HCT116 (cell line): Measurements from ENCODE around the gene CDKN2A. TPM values are rescaled to one million over a fixed set of nuclear protein-coding genes. Genes with fewer than 3 reads are reported as not detected.

Source experiments
- ATAC-seq: fragments of 200-7000 bp; cut with Tn5 transposase; 2 replicates; pipeline ENCODE4 v1.9.1; 2020; ENCODE audit warnings: mild to moderate bottlenecking, moderate library complexity
- BruUV-seq: library from RNA; stranded (reverse); fragments of 400-500 nt; replicated peaks from 2 replicates; lab custom pipeline; 2021; lab: Mats Ljungman, UMichigan
- CTCF ChIA-PET: fragments of 300-600 bp; sonication (Branson Sonifier 250); formaldehyde crosslinking; loops from one replicate; lab custom pipeline; 2021; ENCODE audit warnings: antibody characterized with exemption; lab: Charles Lee
- POLR2A ChIA-PET: fragments of 300-600, 350-600 bp; sonication (Branson Sonifier 250); formaldehyde crosslinking; loops from one replicate; lab custom pipeline; 2021; ENCODE audit warnings: antibody characterized with exemption; lab: Charles Lee
- RAD21 ChIA-PET, 2 experiments: fragments of 300-600 bp; sonication (Branson Sonifier 250); formaldehyde crosslinking; loops; one replicate each; lab custom pipeline; 2023; ENCODE audit warnings: low total read pairs in 2 of 2; ENCODE audit not compliant: uncharacterized antibody in 2 of 2, unreplicated experiment in 2 of 2, low non-redundant PET in 1 of 2; lab: Charles Lee
- DNase-seq: peaks from one replicate; pipeline ENCODE4 v3.0.0-alpha.2; 2010; ENCODE audit warnings: low read depth, low spot score
- H2AFZ ChIP-seq: fragments of 200-600 bp; shearing (Covaris generic), sonication (generic); 2 replicates; pipeline ENCODE4 v1.6.1; 2017; ENCODE audit warnings: low read depth, mixed run types, mixed read lengths, antibody characterized with exemption, low read length; ENCODE audit not compliant: poor library complexity, severe bottlenecking
- H3K27ac ChIP-seq: 2 replicates; pipeline ENCODE4 v1.5.1; 2012; ENCODE audit warnings: low read depth, low read length
- H3K27me3 ChIP-seq: fragments of 200-600 bp; sonication (generic); 2 replicates; pipeline ENCODE4 v1.6.1; 2016; ENCODE audit warnings: mixed run types, low read length, mixed read lengths; ENCODE audit not compliant: insufficient read depth
- H3K36me3 ChIP-seq, 2 experiments: fragments of 200-500 bp in 1 of 2; fragments of 200-600 bp in 1 of 2; sonication (Bioruptor generic) in 1 of 2; sonication (generic) in 1 of 2; 2 replicates each; pipeline versions ENCODE4 v1.5.1 to v1.6.1; 2014 to 2016; ENCODE audit warnings: low read length in 2 of 2, inconsistent platforms in 1 of 2, mixed read lengths in 1 of 2, mixed run types in 1 of 2; ENCODE audit not compliant: insufficient read depth in 2 of 2, control insufficient read depth in 1 of 2
- H3K4me1 ChIP-seq, 2 experiments: fragments of 200-600 bp in 1 of 2; sonication (generic) in 1 of 2; 2 replicates each; pipeline versions ENCODE4 v1.5.1 to v1.6.1; 2012 to 2017; ENCODE audit warnings: low read length in 2 of 2, inconsistent platforms in 1 of 2, mild to moderate bottlenecking in 1 of 2, mixed read lengths in 1 of 2, mixed run types in 1 of 2, moderate library complexity in 1 of 2; ENCODE audit not compliant: insufficient read depth in 2 of 2, control insufficient read depth in 1 of 2
- H3K4me2 ChIP-seq: fragments of 200-600 bp; sonication (generic); 2 replicates; pipeline ENCODE4 v1.6.1; 2017; ENCODE audit warnings: mixed run types, low read length, mixed read lengths
- H3K4me3 ChIP-seq, 2 experiments: fragments of 200-600 bp in 1 of 2; sonication (generic) in 1 of 2; replicated peaks in 1 of 2; 2 replicates each; pipeline ENCODE4 v1.5.1; 2011 to 2016; ENCODE audit warnings: low read length in 2 of 2, control low read depth in 1 of 2, low read depth in 1 of 2, mild to moderate bottlenecking in 1 of 2, mixed read lengths in 1 of 2, mixed run types in 1 of 2
- H3K79me2 ChIP-seq: fragments of 200-600 bp; sonication (generic); 2 replicates; pipeline ENCODE4 v1.6.1; 2017; ENCODE audit warnings: mild to moderate bottlenecking, mixed run types, low read length, moderate library complexity, mixed read lengths; ENCODE audit not compliant: insufficient read depth
- H3K9ac ChIP-seq: fragments of 200-600 bp; sonication (generic); 2 replicates; pipeline ENCODE4 v1.6.1; 2016; ENCODE audit warnings: low read length, mixed read lengths
- H3K9me2 ChIP-seq: fragments of 200-600 bp; sonication (generic), shearing (Covaris generic); 2 replicates; pipeline ENCODE4 v1.6.1; 2017; ENCODE audit warnings: mixed run types, mild to moderate bottlenecking, moderate library complexity; ENCODE audit not compliant: insufficient read depth
- H3K9me3 ChIP-seq, 2 experiments: fragments of 200-500 bp in 1 of 2; fragments of 200-600 bp in 1 of 2; sonication (Bioruptor generic) in 1 of 2; sonication (generic) in 1 of 2; 2 replicates each; pipeline ENCODE4 v1.6.1; 2014 to 2017; ENCODE audit warnings: low read length in 2 of 2, mixed read lengths in 2 of 2, inconsistent platforms in 1 of 2, low read depth in 1 of 2, mild to moderate bottlenecking in 1 of 2, mixed run types in 1 of 2, moderate library complexity in 1 of 2; ENCODE audit not compliant: control insufficient read depth in 1 of 2, insufficient read depth in 1 of 2
- H4K20me1 ChIP-seq: fragments of 200-600 bp; sonication (generic), shearing (Covaris generic); 2 replicates; pipeline ENCODE4 v1.6.1; 2017; ENCODE audit warnings: mixed run types, mild to moderate bottlenecking, moderate library complexity; ENCODE audit not compliant: insufficient read depth
- ATF3 ChIP-seq: IDR thresholded peaks from 2 replicates; pipeline ENCODE4 v1.6.1; 2012
- CTCF ChIP-seq, 3 experiments: fragments of 200-600 bp in 1 of 3; sonication (generic) in 1 of 3; IDR thresholded peaks in 2 of 3; conservative IDR thresholded peaks in 1 of 3; 2 replicates each; pipeline ENCODE4 v1.5.1; 2012 to 2017; ENCODE audit warnings: low read depth in 2 of 3, low read length in 2 of 3, antibody characterized with exemption in 1 of 3, borderline replicate concordance in 1 of 3, control low read depth in 1 of 3, mild to moderate bottlenecking in 1 of 3, mixed read lengths in 1 of 3, mixed run types in 1 of 3, moderate library complexity in 1 of 3; ENCODE audit not compliant: insufficient read depth in 1 of 3
- ELF1 ChIP-seq: IDR thresholded peaks from 2 replicates; pipeline ENCODE4 v1.6.1; 2012; ENCODE audit warnings: low read depth, borderline replicate concordance
- EZH2 ChIP-seq: fragments of 200-600 bp; sonication (generic); IDR thresholded peaks from 2 replicates; pipeline ENCODE4 v1.6.1; 2017; ENCODE audit warnings: antibody characterized with exemption, mixed run types
- FOSL1 ChIP-seq: IDR thresholded peaks from 2 replicates; pipeline ENCODE4 v1.6.1; 2012; ENCODE audit warnings: low read depth
- JUND ChIP-seq: IDR thresholded peaks from 2 replicates; pipeline ENCODE4 v1.6.1; 2012
- MAX ChIP-seq: IDR thresholded peaks from 2 replicates; pipeline ENCODE4 v1.6.1; 2012
- POLR2A ChIP-seq: IDR thresholded peaks from 2 replicates; pipeline ENCODE4 v1.7.0; 2011; ENCODE audit warnings: borderline replicate concordance; ENCODE audit not compliant: insufficient read depth, insufficient read length; ENCODE audit errors: extremely low read depth
- POLR2AphosphoS5 ChIP-seq: IDR thresholded peaks from 2 replicates; pipeline ENCODE4 v1.6.1; 2011; ENCODE audit warnings: mild to moderate bottlenecking, low read depth, low read length, moderate library complexity
- RAD21 ChIP-seq: IDR thresholded peaks from 2 replicates; pipeline ENCODE4 v1.6.1; 2012; ENCODE audit warnings: low read depth, mild to moderate bottlenecking
- REST ChIP-seq: IDR thresholded peaks from 2 replicates; pipeline ENCODE4 v1.6.1; 2012; ENCODE audit warnings: low read depth
- ZBTB33 ChIP-seq: IDR thresholded peaks from 2 replicates; pipeline ENCODE4 v1.6.1; 2011; ENCODE audit warnings: mild to moderate bottlenecking, low read length, moderate library complexity; ENCODE audit not compliant: insufficient replicate concordance; ENCODE audit errors: extremely low read depth
- ZFX ChIP-seq: fragments of 450-650 bp; IDR thresholded peaks from 2 replicates; pipeline ENCODE4 v1.6.1; 2017
- ZNF274 ChIP-seq: fragments of 200-500 bp; sonication (Bioruptor generic); IDR thresholded peaks from 2 replicates; pipeline ENCODE4 v1.6.1; 2014; ENCODE audit warnings: mild to moderate bottlenecking, low read depth, low read length, inconsistent platforms
- intact Hi-C: fragments of 100-400 bp; cut with micrococcal nuclease; formaldehyde crosslinking; loops from 2 replicates; pipeline ENCODE4 v1.10.0; 2022
- total RNA-seq: library from RNA; stranded (reverse); gene quantifications from one replicate; pipeline ENCODE4 v1.2.1, GENCODE V29; 2021; ENCODE audit not compliant: unreplicated experiment

The CDKN2A gene
- total RNA-seq, 1 experiment from 2014 or later: 89.7 TPM

GRCh38 chr9:21967702-21968101, 26.5 kb downstream of the CDKN2A start:
- no peaks in the 10 kb centered on the region for H3K9me3 ChIP-seq
- no peak for DNase-seq
- H3K27ac ChIP-seq: no peak overlapping the region
- H2AFZ ChIP-seq: no peak overlapping the region
- ChIA-PET CTCF (no interaction called here), RAD21 (no interaction called here), POLR2A (no interaction called here)
- no peaks in the 10 kb centered on the region for H4K20me1 ChIP-seq
- TF ChIP-seq ZFX (no peak), RAD21 (no peak), EZH2 (no peak), ZBTB33 (no peak), JUND (no peak), REST (no peak), ATF3 (no peak), ZNF274 (no peak), CTCF (IDR thresholded peaks at IDR 0.05 in 2 of 3, conservative IDR thresholded peaks at IDR 0.05 in 1 of 3; ENCODE audit: borderline replicate concordance in 1 of 3, insufficient read depth in 1 of 3, low read depth in 2 of 3, low read length in 2 of 3) (no peak), FOSL1 (no peak), POLR2A (no peak), MAX (no peak), ELF1 (no peak), POLR2AphosphoS5 (no peak)
- no peak overlapping the region for H3K9ac ChIP-seq
- BruUV-seq: no TSS peak
- no peaks in the 10 kb centered on the region for H3K4me1 ChIP-seq
- intact Hi-C loops: no loop called here
- H3K4me2 ChIP-seq: no peak overlapping the region
- H3K4me3 ChIP-seq: no peak overlapping the region
- no peaks in the 10 kb centered on the region for H3K27me3 ChIP-seq
- peaks cover 18% of the 10 kb centered on the region for H3K79me2 ChIP-seq
- no peak for ATAC-seq
- no peaks in the 10 kb centered on the region for H3K9me2 ChIP-seq
- peaks cover 0 to 17% of the 10 kb centered on the region in 2 experiments; a peak in 1 of 4 replicates for H3K36me3 ChIP-seq
